GM23248 (cell line): ENCODE results near the gene ADNP.

ENCODE experiments used
- EZH2 ChIP-seq: fragments of 200-600 bp; sonication (generic); IDR thresholded peaks from 2 replicates; pipeline ENCODE4 v1.6.1; 2018; ENCODE audit warnings: antibody characterized with exemption, mild to moderate bottlenecking; ENCODE audit not compliant: insufficient read depth, poor library complexity, severe bottlenecking
- EZH2phosphoT487 ChIP-seq: fragments of 200-600 bp; sonication (generic); IDR thresholded peaks from 2 replicates; pipeline ENCODE4 v1.6.1; 2018; ENCODE audit warnings: antibody characterized with exemption, moderate library complexity, mild to moderate bottlenecking, low read depth; ENCODE audit not compliant: insufficient read depth

GRCh38 chr20:50876816-50877215 lies 54.4 kb downstream of the ADNP start:
- no peak for TF ChIP-seq EZH2phosphoT487
- no peak for TF ChIP-seq EZH2
